SU-DHL-6 (cell line): ENCODE measurements around the gene DLX4.

Experiments
- H2AFZ ChIP-seq: fragments of 200-600 bp; sonication (generic); 2 replicates; pipeline ENCODE4 v1.6.1; 2014; ENCODE audit warnings: low read depth, mild to moderate bottlenecking, moderate library complexity, mixed read lengths, antibody characterized with exemption, low read length; ENCODE audit not compliant: severe bottlenecking
- H3F3A ChIP-seq: fragments of 200-600 bp; shearing (Covaris generic); 2 replicates; pipeline ENCODE4 v1.6.0; 2016; ENCODE audit warnings: antibody characterized with exemption, mild to moderate bottlenecking; ENCODE audit not compliant: insufficient read depth
- H3K27ac ChIP-seq: fragments of 200-600 bp; sonication (generic); 2 replicates; pipeline ENCODE4 v1.5.1; 2016; ENCODE audit warnings: low read depth, mild to moderate bottlenecking, low read length, moderate library complexity, mixed read lengths
- H3K27me3 ChIP-seq: fragments of 200-600 bp; sonication (generic), shearing (Covaris generic); 2 replicates; pipeline ENCODE4 v1.6.0; 2014; ENCODE audit warnings: mild to moderate bottlenecking, low read length
- H3K36me3 ChIP-seq: fragments of 200-600 bp; sonication (generic); 2 replicates; pipeline ENCODE4 v1.6.1; 2014; ENCODE audit warnings: mild to moderate bottlenecking, low read length, mixed read lengths
- H3K4me2 ChIP-seq: fragments of 300-600, 200-600 bp; shearing (Covaris generic), sonication (generic); 2 replicates; pipeline ENCODE4 v1.6.0; 2014; ENCODE audit warnings: low read length, low read depth, mild to moderate bottlenecking; ENCODE audit not compliant: poor library complexity, severe bottlenecking
- H3K4me3 ChIP-seq: fragments of 200-600 bp; sonication (generic); 2 replicates; pipeline ENCODE4 v1.5.1; 2014; ENCODE audit warnings: antibody characterized with exemption, low read length, mild to moderate bottlenecking, mixed read lengths; ENCODE audit not compliant: insufficient read depth, poor library complexity, severe bottlenecking
- H3K79me2 ChIP-seq: fragments of 200-600 bp; sonication (generic); 2 replicates; pipeline ENCODE4 v1.6.1; 2014; ENCODE audit warnings: mild to moderate bottlenecking, low read length, moderate library complexity; ENCODE audit not compliant: insufficient read depth
- H3K9ac ChIP-seq: fragments of 200-600 bp; sonication (generic); 2 replicates; pipeline ENCODE4 v1.7.0; 2014; ENCODE audit warnings: mild to moderate bottlenecking, low read length
- H3K9me2 ChIP-seq: fragments of 200-600 bp; sonication (generic); replicated peaks from 2 replicates; pipeline ENCODE4 v1.6.1; 2014; ENCODE audit warnings: low read length; ENCODE audit not compliant: insufficient read depth
- H3K9me3 ChIP-seq: fragments of 200-600 bp; sonication (generic); 2 replicates; pipeline ENCODE4 v1.6.1; 2014; ENCODE audit warnings: low read length, mixed read lengths; ENCODE audit not compliant: insufficient read depth
- H4K20me1 ChIP-seq: fragments of 200-600 bp; sonication (generic); 2 replicates; pipeline ENCODE4 v1.6.1; 2014; ENCODE audit warnings: low read depth, mild to moderate bottlenecking, antibody characterized with exemption, low read length, moderate library complexity, mixed read lengths
- CTCF ChIP-seq: fragments of 200-600 bp; sonication (generic); IDR thresholded peaks from one replicate; pipeline ENCODE4 v1.5.1; 2017; ENCODE audit warnings: antibody characterized with exemption, mild to moderate bottlenecking, low read length, moderate library complexity; ENCODE audit not compliant: insufficient read depth, poor library complexity, severe bottlenecking
- EZH2phosphoT487 ChIP-seq: fragments of 200-600 bp; sonication (generic), shearing (Covaris generic); conservative IDR thresholded peaks from 2 replicates; pipeline ENCODE4 v1.6.1; 2018; ENCODE audit warnings: mild to moderate bottlenecking, antibody characterized with exemption, low read length, moderate library complexity, mixed read lengths

Gene DLX4

GRCh38 chr17:49966767-49967166 is 2.2 kb upstream of the DLX4 start:
- Histone ChIP-seq H3F3A (0 out of 2 replicates have a peak, but pooled peaks cover 3% of the 10 kb centered on the region), H3K27ac (no peak overlapping the region), H3K9me2 (no peaks in the 10 kb centered on the region), H3K79me2 (no peaks in the 10 kb centered on the region), H3K36me3 (no peaks in the 10 kb centered on the region), H3K9ac (no peak overlapping the region), H2AFZ (no peak overlapping the region), H4K20me1 (no peaks in the 10 kb centered on the region), H3K4me3 (no peak overlapping the region), H3K27me3 (no peaks in the 10 kb centered on the region), H3K4me2 (no peak overlapping the region), H3K9me3 (no peaks in the 10 kb centered on the region)
- TF ChIP-seq CTCF (no peak), EZH2phosphoT487 (no peak)

GRCh38 chr17:49967205-49967604 is 1.8 kb upstream of the DLX4 start:
- H3K9ac ChIP-seq = no peak overlapping the region
- no peaks in the 10 kb centered on the region for H3K27me3 ChIP-seq
- no peak overlapping the region for H3K4me2 ChIP-seq

GRCh38 chr17:49967621-49968404 is 1.2 kb upstream of the DLX4 start:
- Histone ChIP-seq H3K4me2 (peak overlapping the region; percentile 60), H3K9me2 (no peaks in the 10 kb centered on the region), H3K27me3 (no peaks in the 10 kb centered on the region), H3K4me3 (no peak overlapping the region), H2AFZ (no peak overlapping the region), H3K9me3 (no peaks in the 10 kb centered on the region), H4K20me1 (no peaks in the 10 kb centered on the region), H3K79me2 (no peaks in the 10 kb centered on the region), H3K27ac (no peak overlapping the region), H3K36me3 (no peaks in the 10 kb centered on the region), H3F3A (0 out of 2 replicates have a peak, but pooled peaks cover 3% of the 10 kb centered on the region), H3K9ac (no peak overlapping the region)
- no peak for TF ChIP-seq CTCF
- no peak for TF ChIP-seq EZH2phosphoT487

More at GRCh38 chr17:49967205-49967604, 1.8 kb upstream of the DLX4 start:
- Histone ChIP-seq H3K27ac (no peak overlapping the region), H2AFZ (no peak overlapping the region), H3K9me2 (no peaks in the 10 kb centered on the region), H3K36me3 (no peaks in the 10 kb centered on the region), H3K79me2 (no peaks in the 10 kb centered on the region), H3F3A (0 out of 2 replicates have a peak, but pooled peaks cover 3% of the 10 kb centered on the region), H4K20me1 (no peaks in the 10 kb centered on the region), H3K9me3 (no peaks in the 10 kb centered on the region), H3K4me3 (no peak overlapping the region)
- no peak for TF ChIP-seq EZH2phosphoT487
- TF ChIP-seq CTCF = no peak
